DMS53 (cell line): ENCODE measurements around the gene DCTN3.

Experiments
- DNase-seq: peaks from one replicate; lab custom pipeline; 2025; lab: John Stamatoyannopoulos, UW

DCTN3 gene

GRCh38 chr9:34620061-34620994 is at the start of gene DCTN3:
Gene DCTN3 (minus strand): TSS chr9:34620495. CDS start chr9:34620464, 31 bp downstream.
- DNase-seq, result peak; percentile 94

DNA sequence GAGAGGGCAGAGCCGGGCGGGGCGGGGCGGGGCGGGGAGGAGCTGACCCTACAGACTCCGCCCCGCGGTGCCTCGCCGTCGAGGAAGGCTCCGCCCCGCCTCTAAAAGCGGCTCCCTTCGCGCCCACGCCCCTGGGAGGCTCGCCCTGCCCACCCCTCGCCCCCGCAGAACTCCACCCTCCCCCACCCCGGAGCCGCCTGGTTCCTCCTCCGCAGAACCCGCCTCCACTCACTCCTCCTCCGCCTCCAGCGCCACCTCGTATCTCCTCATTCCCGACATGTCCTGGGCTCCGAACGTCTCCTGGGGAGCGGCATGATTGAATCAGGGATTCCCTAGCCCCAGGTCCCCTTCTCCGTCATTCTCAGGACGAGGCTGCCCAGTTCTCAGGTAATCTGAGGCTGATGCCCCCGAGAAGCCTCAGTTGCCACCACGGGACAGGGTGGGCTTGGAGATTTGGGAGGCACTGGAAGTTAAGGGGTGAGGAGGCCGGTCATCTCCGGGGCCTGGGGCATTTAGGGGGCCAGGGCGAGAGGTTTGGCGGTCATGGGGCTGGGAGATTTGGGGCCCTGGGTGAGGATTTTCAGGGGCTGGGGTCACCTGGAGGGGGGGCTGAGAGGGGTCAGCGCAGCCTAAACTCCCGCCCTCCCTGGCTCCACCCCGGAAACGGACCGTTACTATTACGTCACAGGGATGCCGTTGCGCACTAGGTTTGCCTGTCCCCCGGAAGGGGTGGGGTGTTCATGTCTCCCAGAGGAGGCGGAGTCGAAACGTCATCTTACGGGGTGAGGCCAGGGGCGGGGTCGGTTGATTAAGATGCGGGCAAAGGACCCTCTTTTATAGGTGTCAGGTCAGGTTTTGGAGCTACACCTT is 45.3 kb upstream of the DCTN3 start:
- peak; percentile 94 for DNase-seq

- no peak for DNase-seq
Observed at GRCh38 chr9:34665067-34665380, 44.7 kb upstream of the DCTN3 start.

DNA sequence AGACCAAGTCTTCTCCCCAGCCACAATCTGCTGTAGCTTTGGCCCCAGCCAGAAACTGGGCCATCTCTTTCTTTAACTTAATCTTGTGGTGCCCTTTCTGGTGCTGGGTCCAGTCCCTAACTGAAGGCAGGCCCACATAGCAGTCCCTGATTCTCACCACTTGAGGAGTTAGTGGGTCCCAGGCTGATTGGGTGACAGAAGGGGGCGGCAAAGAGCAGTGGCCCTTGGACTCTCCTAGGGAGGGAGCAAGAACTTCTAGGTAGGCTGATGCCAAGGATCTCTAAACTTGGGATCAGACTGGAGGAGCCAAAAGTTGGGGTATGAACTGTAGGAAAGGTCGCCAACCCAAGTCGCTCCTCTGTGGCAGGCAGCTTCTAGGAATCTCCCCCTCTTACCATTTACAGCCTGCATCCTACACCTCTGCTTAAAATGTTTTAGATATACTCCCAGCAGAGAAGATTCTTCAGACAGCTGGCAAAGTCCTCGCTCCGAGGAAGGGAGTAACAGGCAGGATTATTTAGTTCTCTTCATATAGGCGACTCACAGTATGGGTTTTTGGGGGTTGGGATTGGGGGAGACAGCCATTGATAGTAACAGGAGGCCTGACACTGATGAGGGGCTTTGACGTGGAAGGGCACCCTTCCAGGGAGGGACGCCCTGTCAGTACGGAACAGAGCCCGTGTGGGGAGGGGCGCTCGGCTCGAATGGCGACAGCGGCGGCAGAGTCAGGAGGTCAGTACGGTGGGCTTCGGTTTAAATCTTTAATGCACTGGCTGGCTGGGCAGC is 44.2 kb upstream of the DCTN3 start:
- DNase-seq, result peak; percentile 71

DNA sequence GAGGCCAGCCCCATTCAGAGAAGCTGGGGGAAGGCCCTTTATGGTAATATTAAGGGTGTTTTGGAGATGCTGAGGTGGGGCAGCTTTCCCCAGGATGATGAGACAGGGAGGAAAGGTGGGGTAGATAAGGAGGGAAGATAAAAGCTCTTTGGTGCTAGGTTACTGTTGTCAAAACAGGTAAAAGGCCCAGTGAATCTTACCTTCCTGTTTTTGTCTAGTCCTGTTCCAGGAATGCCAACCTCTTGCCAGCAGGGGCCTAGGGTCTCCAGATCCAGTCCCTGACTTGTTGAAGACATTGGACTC is 43.0 kb upstream of the DCTN3 start:
- no peak for DNase-seq

- no peak for DNase-seq
Observed at GRCh38 chr9:34662526-34663302, 42.4 kb upstream of the DCTN3 start, which contains the start of gene CCL27. Gene CCL27 (minus strand): TSS chr9:34662657. CDS start chr9:34662633, 24 bp downstream.

DNA sequence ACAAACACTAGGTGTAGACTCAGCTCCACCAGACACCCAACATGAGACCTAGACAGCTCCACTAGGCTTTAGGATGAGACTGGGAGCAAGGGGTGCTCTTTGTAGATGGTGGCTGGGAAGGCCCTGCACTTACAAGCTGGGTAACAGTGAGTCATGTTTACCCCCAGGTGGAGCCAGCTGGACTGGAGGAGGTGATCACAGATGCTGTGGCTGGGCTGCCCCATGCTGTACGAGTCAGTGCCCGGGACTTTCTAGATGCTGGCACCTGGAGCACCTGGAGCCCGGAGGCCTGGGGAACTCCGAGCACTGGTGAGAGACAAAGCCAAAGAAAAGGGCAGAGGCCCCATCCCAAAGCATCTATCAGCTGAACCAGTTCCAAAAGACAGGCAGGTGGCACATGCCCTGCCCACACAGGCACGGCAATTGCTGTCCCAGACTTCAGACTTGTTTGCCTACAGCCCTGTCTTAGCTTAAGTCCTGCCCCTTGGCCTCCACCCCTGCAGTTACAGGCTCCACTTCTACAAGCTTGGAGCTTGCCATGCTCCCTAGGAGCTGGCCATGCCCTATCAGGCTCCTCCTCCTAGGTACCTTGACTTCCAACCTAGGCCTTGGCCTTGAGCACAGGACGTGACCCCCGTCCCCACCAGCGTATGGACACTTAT is 39.4 kb upstream of the DCTN3 start:
- DNase-seq, result peak; percentile 92

- no peak for DNase-seq
Observed at GRCh38 chr9:34658461-34658860, 38.2 kb upstream of the DCTN3 start.

- no peak for DNase-seq
Observed at GRCh38 chr9:34656992-34657391, 36.7 kb upstream of the DCTN3 start.

DNA sequence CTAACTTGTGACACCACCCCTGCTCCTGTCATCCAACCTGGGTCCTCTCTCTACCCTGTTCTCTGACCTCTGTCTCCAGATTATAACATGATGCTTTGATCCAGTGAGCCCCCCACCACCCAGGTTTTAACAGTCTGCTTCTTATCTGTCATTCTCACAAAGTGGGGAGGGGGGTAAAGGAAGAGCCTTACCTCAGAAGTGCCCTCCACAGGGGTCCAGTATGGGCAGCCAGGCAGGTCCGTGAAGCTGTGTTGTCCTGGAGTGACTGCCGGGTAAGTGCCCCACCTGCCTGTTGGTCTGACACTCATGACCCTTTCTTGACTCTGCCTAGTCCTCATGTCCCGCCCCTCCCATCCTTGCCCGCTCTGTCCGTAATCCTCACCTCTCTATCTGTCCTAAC is 35.1 kb upstream of the DCTN3 start:
- no peak for DNase-seq

DNA sequence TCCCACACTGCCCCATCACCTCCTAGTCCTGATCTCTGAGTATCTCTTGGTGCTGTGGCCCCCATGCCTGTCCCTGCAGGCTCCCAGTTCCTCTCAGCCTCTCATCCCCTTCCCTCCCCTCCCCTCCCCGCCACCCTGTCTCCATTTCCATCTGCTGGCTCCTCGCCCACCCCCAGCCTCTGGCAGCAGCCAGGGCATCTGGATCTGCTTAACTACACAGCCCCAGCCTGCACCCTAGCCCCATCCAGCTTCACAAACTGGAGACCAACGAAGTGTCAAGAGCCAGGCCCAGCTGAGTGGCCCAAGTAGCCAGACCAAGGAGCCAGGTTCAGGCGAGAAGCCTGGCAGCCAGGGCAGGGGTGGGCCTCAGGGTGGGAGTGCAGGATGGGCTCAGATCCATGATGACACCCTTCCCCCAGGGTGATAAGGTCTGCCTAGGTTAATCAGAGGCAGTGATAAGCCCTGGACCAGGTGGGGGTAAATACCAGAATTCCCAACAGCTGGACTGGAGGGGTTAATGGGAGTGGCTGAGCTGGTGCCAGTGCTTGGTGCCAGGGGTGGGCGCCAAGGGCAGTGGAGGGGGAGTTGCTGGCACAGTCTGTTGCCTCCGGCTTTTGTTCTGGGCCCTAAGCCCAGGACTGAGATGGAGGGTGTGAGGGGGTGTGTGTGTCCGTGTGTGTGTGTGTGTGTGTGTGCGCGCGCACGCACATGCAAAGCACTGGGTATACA is 34.2 kb upstream of the DCTN3 start:
- DNase-seq, result no peak

DNA sequence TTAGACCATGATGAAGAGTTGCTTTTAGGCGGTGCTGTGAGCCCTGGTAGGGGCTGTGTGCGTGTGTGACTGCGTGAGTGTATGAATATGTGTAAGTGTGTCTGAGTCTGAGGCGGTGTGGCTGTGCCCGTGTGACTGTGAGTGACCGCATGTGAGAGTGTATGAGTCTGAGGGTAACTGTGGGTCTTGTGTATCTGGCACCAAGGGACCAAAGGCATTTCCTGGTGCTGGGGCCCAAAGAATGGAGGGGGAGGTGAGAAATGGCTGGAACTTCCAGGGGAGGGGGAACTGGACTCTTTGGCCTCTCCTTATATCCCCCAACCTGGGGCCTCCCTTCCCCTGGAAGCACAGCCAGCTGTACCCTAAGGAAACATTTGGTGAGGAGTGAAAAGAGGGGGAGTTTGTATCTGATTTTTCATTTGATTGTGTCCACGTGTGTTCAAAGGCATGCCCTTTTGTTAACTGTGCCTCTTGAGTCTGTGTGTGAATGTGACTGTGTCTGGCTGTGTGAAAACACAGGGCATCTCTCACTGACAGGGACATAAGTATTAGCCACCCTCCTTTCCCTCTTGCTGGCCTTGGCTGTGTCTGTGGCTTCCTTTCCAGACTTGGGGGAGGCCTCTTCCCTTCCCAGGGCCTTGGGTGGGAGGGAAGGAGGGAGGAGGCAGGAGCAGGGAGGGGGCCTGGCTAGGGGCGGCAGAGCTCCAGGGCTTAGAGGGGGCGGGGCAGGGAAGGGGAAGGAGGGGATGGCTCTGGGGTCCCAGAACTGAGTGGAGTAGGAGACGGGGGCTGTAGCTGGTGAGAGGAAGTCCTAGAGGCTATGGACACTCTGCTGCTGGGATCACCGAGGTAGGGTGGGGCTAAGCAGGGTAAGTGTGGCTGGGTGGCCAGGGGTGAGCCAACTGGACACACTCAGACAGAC is 33.1 kb upstream of the DCTN3 start:
- no peak for DNase-seq

- DNase-seq, result no peak
Observed at GRCh38 chr9:34652602-34653000, 32.3 kb upstream of the DCTN3 start.

DNA sequence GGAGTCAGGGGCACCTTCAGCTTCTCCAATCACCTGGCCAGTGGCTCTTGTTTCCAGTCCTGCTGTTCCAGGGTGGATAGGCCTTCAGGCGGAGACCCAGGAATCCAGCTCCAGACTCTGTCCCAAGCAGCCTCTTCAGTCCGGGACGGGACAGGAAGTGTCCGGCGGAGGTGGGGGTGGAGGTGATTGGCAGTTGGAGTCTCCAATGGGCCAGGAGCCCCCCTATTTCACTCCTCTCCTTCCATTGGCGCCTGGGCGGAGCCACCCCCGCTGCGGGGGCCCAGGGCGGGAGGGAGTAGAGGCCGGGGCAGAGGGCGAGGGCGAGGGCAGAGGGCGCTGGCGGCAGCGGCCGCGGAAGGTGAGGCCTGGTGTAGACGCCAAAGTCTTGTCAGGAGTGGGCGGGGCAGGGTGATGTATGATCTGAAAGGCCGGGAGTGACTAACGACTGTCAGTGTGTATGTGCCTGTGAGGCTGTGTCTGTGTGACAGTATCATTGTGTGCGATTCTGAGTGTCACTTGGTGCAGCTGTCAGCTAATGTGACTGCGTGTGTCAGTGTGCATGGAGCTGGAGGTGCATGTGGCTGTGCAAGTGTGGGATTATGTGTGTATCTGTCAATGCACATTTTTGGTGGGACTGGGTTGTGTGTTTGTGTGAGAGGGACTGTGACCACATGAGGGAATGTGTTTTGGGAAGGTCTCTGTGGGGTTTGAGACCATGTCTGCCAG is 31.7 kb upstream of the DCTN3 start, which contains the start of gene IL11RA:
TSS of gene IL11RA (plus strand) at position 310 of the 726 bp plus-strand sequence. CDS start 3,033 bp downstream, outside the sequence.
- DNase-seq, result peak; percentile 88

DNA sequence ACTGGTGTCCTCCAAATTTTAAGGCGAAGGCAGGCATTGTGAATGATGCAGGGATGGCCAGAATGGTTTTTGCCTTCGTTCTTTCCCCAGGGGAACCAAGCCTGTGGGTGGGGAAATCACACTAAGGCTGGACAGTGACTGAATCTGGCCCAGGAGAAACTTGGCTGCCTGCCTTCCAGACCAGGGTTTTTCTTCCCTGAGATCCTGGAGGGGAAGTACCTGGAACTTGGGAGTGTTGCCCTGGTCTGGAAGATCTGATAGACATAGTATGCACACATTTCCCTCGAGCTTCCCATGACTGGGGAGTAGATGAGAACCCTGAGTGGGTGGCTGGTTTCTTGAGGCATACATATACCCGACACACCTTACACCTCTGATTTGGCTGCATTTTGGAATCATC is 31.0 kb upstream of the DCTN3 start:
- DNase-seq, result no peak

DNA sequence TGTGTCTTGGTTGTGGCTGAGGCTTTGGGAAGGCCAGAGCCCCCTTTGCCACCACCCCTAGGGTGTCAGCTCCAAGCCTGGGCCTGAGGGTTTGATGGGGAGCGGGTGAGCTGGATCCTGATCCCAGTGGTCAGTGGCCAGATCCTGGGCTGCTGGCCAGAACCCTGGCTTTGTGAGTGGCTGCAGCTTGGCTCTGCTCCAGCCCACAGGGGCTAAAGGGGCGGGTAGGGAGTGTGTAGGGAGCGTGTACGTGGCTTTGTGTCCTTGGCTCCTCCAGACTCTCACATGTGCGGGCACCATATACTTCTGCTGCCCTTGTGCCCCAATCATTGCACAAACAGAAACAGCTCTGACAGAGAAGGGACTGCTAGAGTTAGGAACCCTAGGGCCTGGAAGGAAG is 30.5 kb upstream of the DCTN3 start:
- DNase-seq, result no peak

DNA sequence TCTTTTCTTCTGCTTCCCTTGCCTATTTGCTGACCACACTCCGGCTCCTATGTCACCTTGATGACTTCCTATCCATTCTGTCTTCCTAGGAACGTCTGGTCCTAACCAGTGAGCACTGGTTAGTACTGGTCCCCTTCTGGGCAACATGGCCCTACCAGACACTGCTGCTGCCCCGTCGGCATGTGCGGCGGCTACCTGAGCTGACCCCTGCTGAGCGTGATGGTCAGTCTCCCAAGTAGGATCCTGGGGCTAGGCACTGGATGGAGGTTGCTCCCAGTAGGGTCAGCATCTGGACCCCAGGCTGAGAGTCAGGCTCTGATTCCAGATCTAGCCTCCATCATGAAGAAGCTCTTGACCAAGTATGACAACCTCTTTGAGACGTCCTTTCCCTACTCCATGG is 28.4 kb upstream of the DCTN3 start:
- DNase-seq, result no peak

GRCh38 chr9:34647651-34648050 is 27.4 kb upstream of the DCTN3 start:
- no peak for DNase-seq

GRCh38 chr9:34647084-34647403 is 26.7 kb upstream of the DCTN3 start:
- no peak for DNase-seq
